ENCODE results near the gene RAD9B.
A peak's percentile ranks its signal among the peaks of the same experiment; 100 is the strongest.
"Not testable (repeated sequence)": the region's sequence is repeated elsewhere in the genome, so short reads cannot be mapped to it uniquely, and the experiment has no call there.

Gene RAD9B

GRCh38 chr12:110501752-110502738 is at the start of gene RAD9B, which contains the start of gene VPS29:
RAD9B (plus strand) TSS chr12:110502331; CDS start chr12:110502338, 7 bp downstream.
VPS29 (minus strand) TSS chr12:110502111; CDS start chr12:110502051, 60 bp downstream.
- H3K4me3 ChIP-seq (ENCODE audit: low read depth, low read length), result peak within 1 kb of the TSS; percentile 92
- no peaks in the 10 kb centered on the region for H3K36me3 ChIP-seq (ENCODE audit: control insufficient read depth, insufficient read depth, low read length)
- H3K4me1 ChIP-seq, result peaks cover 6% of the 10 kb centered on the region
- peaks cover 26% of the 10 kb centered on the region for H3K79me2 ChIP-seq
- no peaks in the 10 kb centered on the region for H3K27me3 ChIP-seq (ENCODE audit: control insufficient read depth, insufficient read depth, low read length)
- H3K27ac ChIP-seq, result peak within 1 kb of the TSS; percentile 75
- peak within 1 kb of the TSS; percentile 62 for H3K9ac ChIP-seq
- H2AFZ ChIP-seq, result peak within 1 kb of the TSS; percentile 91
- no peaks in the 10 kb centered on the region for H3K9me3 ChIP-seq (ENCODE audit: control insufficient read depth, low read length)
- TF ChIP-seq CTCF (IDR thresholded peaks at IDR 0.05), result no peak
- peak within 1 kb of the TSS; percentile 64 for H3K4me2 ChIP-seq (ENCODE audit: low read length)

GRCh38 chr12:110453569-110454296 is 48.4 kb upstream of the RAD9B start:
- Histone ChIP-seq H3K27me3 (ENCODE audit: control insufficient read depth, insufficient read depth, low read length) (no peaks in the 10 kb centered on the region), H3K4me2 (ENCODE audit: low read length) (no peak overlapping the region), H3K9ac (no peak overlapping the region), H3K36me3 (ENCODE audit: control insufficient read depth, insufficient read depth, low read length) (no peaks in the 10 kb centered on the region), H3K9me3 (ENCODE audit: control insufficient read depth, low read length) (no peaks in the 10 kb centered on the region), H3K79me2 (peaks cover 6% of the 10 kb centered on the region), H3K27ac (no peak overlapping the region), H3K4me3 (ENCODE audit: low read depth, low read length) (no peak overlapping the region), H2AFZ (no peak overlapping the region), H3K4me1 (no peaks in the 10 kb centered on the region)
- no peak for TF ChIP-seq CTCF (IDR thresholded peaks at IDR 0.05)

- no peaks in the 10 kb centered on the region for H3K79me2 ChIP-seq
- H3K4me3 ChIP-seq (ENCODE audit: low read depth, low read length), result no peak overlapping the region
- no peak overlapping the region for H3K9ac ChIP-seq
- no peaks in the 10 kb centered on the region for H3K4me1 ChIP-seq
- no peaks in the 10 kb centered on the region for H3K9me3 ChIP-seq (ENCODE audit: control insufficient read depth, low read length)
- H3K36me3 ChIP-seq (ENCODE audit: control insufficient read depth, insufficient read depth, low read length), result no peaks in the 10 kb centered on the region
- no peak overlapping the region for H3K27ac ChIP-seq
- no peak for TF ChIP-seq CTCF (IDR thresholded peaks at IDR 0.05)
- H3K4me2 ChIP-seq (ENCODE audit: low read length), result no peak overlapping the region
- H2AFZ ChIP-seq, result no peak overlapping the region
- no peaks in the 10 kb centered on the region for H3K27me3 ChIP-seq (ENCODE audit: control insufficient read depth, insufficient read depth, low read length)
Observed at GRCh38 chr12:110458756-110459155, 43.4 kb upstream of the RAD9B start.

- H2AFZ ChIP-seq; H3K27me3 ChIP-seq (ENCODE audit: control insufficient read depth, insufficient read depth, low read length); H3K36me3 ChIP-seq (ENCODE audit: control insufficient read depth, insufficient read depth, low read length); H3K4me3 ChIP-seq (ENCODE audit: low read depth, low read length); H3K79me2 ChIP-seq; H3K4me2 ChIP-seq (ENCODE audit: low read length); H3K27ac ChIP-seq; H3K4me1 ChIP-seq; H3K9me3 ChIP-seq (ENCODE audit: control insufficient read depth, low read length); H3K9ac ChIP-seq: not testable (repeated sequence)
Observed at GRCh38 chr12:110461189-110461588, 40.9 kb upstream of the RAD9B start.

GRCh38 chr12:110465024-110465423 is 37.1 kb upstream of the RAD9B start:
- H3K4me3 ChIP-seq (ENCODE audit: low read depth, low read length), result no peak overlapping the region
- no peaks in the 10 kb centered on the region for H3K36me3 ChIP-seq (ENCODE audit: control insufficient read depth, insufficient read depth, low read length)

GRCh38 chr12:110465765-110466164 is 36.4 kb upstream of the RAD9B start:
- not testable (repeated sequence) for H3K27ac ChIP-seq; H3K9ac ChIP-seq; H3K79me2 ChIP-seq; H3K9me3 ChIP-seq (ENCODE audit: control insufficient read depth, low read length); H3K36me3 ChIP-seq (ENCODE audit: control insufficient read depth, insufficient read depth, low read length); H3K4me3 ChIP-seq (ENCODE audit: low read depth, low read length); H3K27me3 ChIP-seq (ENCODE audit: control insufficient read depth, insufficient read depth, low read length); H2AFZ ChIP-seq; H3K4me2 ChIP-seq (ENCODE audit: low read length); H3K4me1 ChIP-seq

More at GRCh38 chr12:110465024-110465423, 37.1 kb upstream of the RAD9B start:
- Histone ChIP-seq H2AFZ (no peak overlapping the region), H3K4me1 (no peaks in the 10 kb centered on the region), H3K27ac (no peak overlapping the region), H3K79me2 (peaks cover 7% of the 10 kb centered on the region), H3K4me2 (ENCODE audit: low read length) (no peak overlapping the region), H3K9me3 (ENCODE audit: control insufficient read depth, low read length) (no peaks in the 10 kb centered on the region), H3K27me3 (ENCODE audit: control insufficient read depth, insufficient read depth, low read length) (no peaks in the 10 kb centered on the region), H3K9ac (no peak overlapping the region)
- TF ChIP-seq CTCF (IDR thresholded peaks at IDR 0.05), result no peak
